ENCODE data around the gene DCTD.

- TF ChIP-seq POLR2A (IDR thresholded peaks at IDR 0.05) (no peak), CTCF (IDR thresholded peaks at IDR 0.05) (no peak)
Measured at GRCh38 chr4:182893474-182894080, 23.6 kb downstream of the DCTD start.

Measured in body of pancreas (tissue), 4 donors.